MM.1S (cell line): ENCODE results near the gene CHRNA1.

Experiments used
- DNase-seq: peaks from one replicate; pipeline ENCODE4 v3.0.0-alpha.2; 2015
- H2AFZ ChIP-seq: fragments of 300-600 bp; sonication (generic); 2 replicates; pipeline ENCODE4 v1.6.0; 2016; ENCODE audit warnings: antibody characterized with exemption, low read length
- H3F3A ChIP-seq: fragments of 300-600 bp; sonication (generic); 2 replicates; pipeline ENCODE4 v1.6.1; 2016; ENCODE audit warnings: mild to moderate bottlenecking, antibody characterized with exemption, low read length, moderate library complexity, mixed read lengths; ENCODE audit not compliant: insufficient read depth
- H3K27ac ChIP-seq: fragments of 300-600 bp; sonication (generic); 2 replicates; pipeline ENCODE4 v1.5.1; 2016; ENCODE audit warnings: mild to moderate bottlenecking, low read length
- H3K27me3 ChIP-seq: fragments of 300-600 bp; sonication (generic); replicated peaks from 2 replicates; pipeline ENCODE4 v1.6.0; 2016; ENCODE audit warnings: low read length; ENCODE audit not compliant: insufficient read depth
- H3K36me3 ChIP-seq: fragments of 300-600 bp; sonication (generic); replicated peaks from 2 replicates; pipeline ENCODE4 v1.6.1; 2016; ENCODE audit warnings: mild to moderate bottlenecking, low read length, mixed read lengths; ENCODE audit not compliant: insufficient read depth
- H3K4me1 ChIP-seq: fragments of 300-600 bp; sonication (generic); 2 replicates; pipeline ENCODE4 v1.6.1; 2016; ENCODE audit warnings: low read length, mixed read lengths
- H3K4me2 ChIP-seq: fragments of 300-600 bp; sonication (generic); 2 replicates; pipeline ENCODE4 v1.6.0; 2016; ENCODE audit warnings: low read depth, low read length
- H3K4me3 ChIP-seq: fragments of 300-600 bp; sonication (generic); 2 replicates; pipeline ENCODE4 v1.5.1; 2016; ENCODE audit warnings: low read length, mixed read lengths
- H3K79me2 ChIP-seq: fragments of 300-600 bp; sonication (generic); 2 replicates; pipeline ENCODE4 v1.6.1; 2016; ENCODE audit warnings: mixed run types, low read length, mixed read lengths
- H3K9ac ChIP-seq: fragments of 300-600 bp; sonication (generic); 2 replicates; pipeline ENCODE4 v1.6.1; 2016; ENCODE audit warnings: low read length, mixed read lengths
- H3K9me2 ChIP-seq: fragments of 300-600 bp; sonication (generic); replicated peaks from 2 replicates; pipeline ENCODE4 v1.6.1; 2016; ENCODE audit warnings: mild to moderate bottlenecking, low read length, mixed read lengths; ENCODE audit not compliant: insufficient read depth
- H3K9me3 ChIP-seq: fragments of 300-600 bp; sonication (generic); replicated peaks from 2 replicates; pipeline ENCODE4 v1.6.1; 2016; ENCODE audit warnings: mild to moderate bottlenecking, low read length, mixed read lengths; ENCODE audit not compliant: insufficient read depth
- H4K20me1 ChIP-seq: fragments of 300-600 bp; sonication (generic); 2 replicates; pipeline ENCODE4 v1.6.1; 2016; ENCODE audit warnings: mild to moderate bottlenecking, low read length, moderate library complexity, mixed read lengths; ENCODE audit not compliant: insufficient read depth
- EZH2 ChIP-seq: fragments of 300-600 bp; sonication (generic); optimal IDR thresholded peaks from 2 replicates; pipeline ENCODE3; 2017; ENCODE audit warnings: low read depth, mild to moderate bottlenecking, antibody characterized with exemption, low read length, mixed read lengths
- EZH2phosphoT487 ChIP-seq: fragments of 300-600 bp; sonication (generic); IDR thresholded peaks from 2 replicates; pipeline ENCODE4 v1.6.1; 2018; ENCODE audit warnings: antibody characterized with exemption, low read length
- TF ChIP-seq, protein P1 (sequence below): fragments of 300-600 bp; sonication (generic); IDR thresholded peaks from 2 replicates; pipeline ENCODE4 v1.5.1; 2016; ENCODE audit warnings: antibody characterized with exemption, low read length, mixed read lengths

CHRNA1 gene

DNA sequence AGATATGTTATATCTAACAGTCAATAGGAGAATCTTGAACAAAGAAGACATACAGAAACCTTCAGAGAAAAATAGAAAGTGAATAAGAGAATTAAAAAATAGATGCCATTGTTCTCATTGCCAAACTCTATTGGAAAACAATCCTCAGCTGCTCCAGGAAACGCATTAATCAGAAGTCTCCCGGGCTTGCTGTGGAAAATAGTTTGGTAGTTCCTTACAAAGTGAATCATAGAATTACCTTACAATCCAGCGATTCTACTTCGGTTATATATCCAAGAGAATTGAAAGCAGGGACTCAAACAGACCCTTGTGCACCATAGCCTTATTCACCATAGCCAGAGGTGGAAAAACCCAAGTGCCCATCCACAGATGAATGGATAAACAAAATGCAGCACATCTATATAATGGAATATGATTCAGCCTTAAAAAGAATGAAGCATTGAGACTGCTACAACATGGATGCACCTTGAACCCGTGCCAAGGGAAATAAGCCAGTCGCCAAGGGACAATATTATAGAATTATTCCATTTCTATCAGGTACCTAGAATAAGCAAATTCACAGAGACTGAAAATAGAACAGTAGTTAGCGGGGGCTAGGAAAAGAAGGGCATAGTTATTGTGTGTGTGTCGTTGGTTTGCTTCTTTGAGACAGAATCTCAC lies 21.9 kb upstream of the CHRNA1 start:
- no peaks in the 10 kb centered on the region for H3K27me3 ChIP-seq
- no peaks in the 10 kb centered on the region for H4K20me1 ChIP-seq
- no peaks in the 10 kb centered on the region for H3K9me2 ChIP-seq
- H3F3A ChIP-seq: no peaks in the 10 kb centered on the region
- no peaks in the 10 kb centered on the region for H3K36me3 ChIP-seq
- no peaks in the 10 kb centered on the region for H3K4me1 ChIP-seq
- H3K4me3 ChIP-seq: no peak overlapping the region
- H3K27ac ChIP-seq: no peak overlapping the region
- no peak for TF ChIP-seq EZH2
- TF ChIP-seq, protein P1, sequence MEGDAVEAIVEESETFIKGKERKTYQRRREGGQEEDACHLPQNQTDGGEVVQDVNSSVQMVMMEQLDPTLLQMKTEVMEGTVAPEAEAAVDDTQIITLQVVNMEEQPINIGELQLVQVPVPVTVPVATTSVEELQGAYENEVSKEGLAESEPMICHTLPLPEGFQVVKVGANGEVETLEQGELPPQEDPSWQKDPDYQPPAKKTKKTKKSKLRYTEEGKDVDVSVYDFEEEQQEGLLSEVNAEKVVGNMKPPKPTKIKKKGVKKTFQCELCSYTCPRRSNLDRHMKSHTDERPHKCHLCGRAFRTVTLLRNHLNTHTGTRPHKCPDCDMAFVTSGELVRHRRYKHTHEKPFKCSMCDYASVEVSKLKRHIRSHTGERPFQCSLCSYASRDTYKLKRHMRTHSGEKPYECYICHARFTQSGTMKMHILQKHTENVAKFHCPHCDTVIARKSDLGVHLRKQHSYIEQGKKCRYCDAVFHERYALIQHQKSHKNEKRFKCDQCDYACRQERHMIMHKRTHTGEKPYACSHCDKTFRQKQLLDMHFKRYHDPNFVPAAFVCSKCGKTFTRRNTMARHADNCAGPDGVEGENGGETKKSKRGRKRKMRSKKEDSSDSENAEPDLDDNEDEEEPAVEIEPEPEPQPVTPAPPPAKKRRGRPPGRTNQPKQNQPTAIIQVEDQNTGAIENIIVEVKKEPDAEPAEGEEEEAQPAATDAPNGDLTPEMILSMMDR: no peak
- TF ChIP-seq EZH2phosphoT487: no peak
- no peak overlapping the region for H3K9ac ChIP-seq
- no peak overlapping the region for H2AFZ ChIP-seq
- no peak for DNase-seq
- no peak overlapping the region for H3K4me2 ChIP-seq
- H3K79me2 ChIP-seq: no peaks in the 10 kb centered on the region
- no peaks in the 10 kb centered on the region for H3K9me3 ChIP-seq

DNA sequence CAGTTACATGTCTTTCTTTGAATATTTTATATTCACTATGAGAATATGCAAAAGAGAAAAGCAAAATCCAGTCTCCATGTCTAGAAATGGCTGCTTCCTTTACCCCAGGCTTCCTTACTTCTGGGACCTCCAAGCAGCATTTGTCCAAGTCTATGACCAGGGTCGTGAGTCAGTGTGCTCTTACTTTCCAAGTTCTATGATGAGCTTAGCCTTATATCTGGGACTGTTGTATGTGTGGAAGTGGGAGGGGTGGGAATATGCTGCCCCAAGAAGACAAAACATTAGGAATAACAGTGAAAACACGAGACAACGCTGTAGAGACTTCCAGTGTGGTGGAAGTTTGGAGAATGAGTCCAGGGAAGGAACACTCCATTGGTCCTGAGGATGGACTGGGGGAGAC lies 21.2 kb upstream of the CHRNA1 start:
- H3K36me3 ChIP-seq: no peaks in the 10 kb centered on the region
- no peaks in the 10 kb centered on the region for H3K79me2 ChIP-seq
- no peak overlapping the region for H3K27ac ChIP-seq
- H3K4me1 ChIP-seq: no peaks in the 10 kb centered on the region
- TF ChIP-seq EZH2phosphoT487 (no peak), EZH2 (no peak)
- TF ChIP-seq, protein P1: no peak
- no peaks in the 10 kb centered on the region for H3K9me3 ChIP-seq
- H2AFZ ChIP-seq: no peak overlapping the region
- no peak overlapping the region for H3K9ac ChIP-seq
- DNase-seq: no peak
- H3K4me2 ChIP-seq: no peak overlapping the region
- no peaks in the 10 kb centered on the region for H4K20me1 ChIP-seq
- H3F3A ChIP-seq: no peaks in the 10 kb centered on the region
- no peaks in the 10 kb centered on the region for H3K27me3 ChIP-seq
- H3K9me2 ChIP-seq: no peaks in the 10 kb centered on the region
- H3K4me3 ChIP-seq: no peak overlapping the region

DNA sequence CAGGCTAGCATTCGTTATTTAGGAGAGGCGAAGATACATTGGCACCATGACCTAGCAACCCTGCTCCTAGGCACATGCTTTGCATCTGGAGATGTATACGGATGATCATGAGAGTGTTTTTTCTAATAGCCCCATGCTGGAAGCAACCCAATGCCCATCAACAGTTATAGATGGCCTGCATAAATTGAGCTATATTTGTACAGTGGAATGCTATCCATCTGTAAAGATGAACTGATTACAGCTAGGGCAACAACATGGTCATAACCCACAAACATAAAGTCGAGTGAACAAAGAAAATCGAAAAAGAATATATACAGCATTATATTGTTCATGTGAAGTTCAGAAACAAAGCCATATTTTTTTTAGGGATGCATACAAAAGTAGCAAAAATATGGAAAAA lies 20.6 kb upstream of the CHRNA1 start:
- no peak overlapping the region for H3K9ac ChIP-seq

More for the DNA sequence above, 20.6 kb upstream of the CHRNA1 start:
- Histone ChIP-seq H3F3A (no peaks in the 10 kb centered on the region), H4K20me1 (no peaks in the 10 kb centered on the region), H3K27ac (no peak overlapping the region), H3K4me1 (no peaks in the 10 kb centered on the region), H2AFZ (no peak overlapping the region), H3K36me3 (no peaks in the 10 kb centered on the region), H3K4me3 (no peak overlapping the region), H3K9me3 (no peaks in the 10 kb centered on the region), H3K79me2 (no peaks in the 10 kb centered on the region), H3K27me3 (no peaks in the 10 kb centered on the region), H3K9me2 (no peaks in the 10 kb centered on the region), H3K4me2 (no peak overlapping the region)
- TF ChIP-seq EZH2phosphoT487 (no peak), EZH2 (no peak)
- TF ChIP-seq, protein P1: no peak
- no peak for DNase-seq
